Gastroesophageal sphincter (tissue), 4 donors: ENCODE measurements around the gene PSKH1. TPM values are rescaled to one million over a fixed set of nuclear protein-coding genes. Genes with fewer than 3 reads are reported as not detected.

Experiments used
- ATAC-seq: fragments of 150-250 bp; one replicate; pipeline ENCODE4 v1.9.1; 2016; ENCODE audit warnings: mild to moderate bottlenecking, moderate library complexity
- H3K27ac ChIP-seq, 4 donors: fragments of 200-600 bp; sonication (generic) in 3 of 4; 1 replicate in 3 of 4; 2 replicates in 1 of 4; pipeline ENCODE4 v1.5.1; 2016 to 2019
- H3K27me3 ChIP-seq: fragments of 200-600 bp; sonication (generic); one replicate; pipeline ENCODE4 v1.5.1; 2019
- H3K36me3 ChIP-seq, 2 donors: fragments of 200-600 bp; sonication (generic); one replicate each; pipeline ENCODE4 v1.5.1; 2019; ENCODE audit warnings: control low read depth in 1 of 2
- H3K4me1 ChIP-seq, 3 donors: fragments of 200-600 bp; sonication (generic); 1 replicate in 2 of 3; 2 replicates in 1 of 3; pipeline ENCODE4 v1.5.1; 2016 to 2019; ENCODE audit warnings: control low read depth in 2 of 3
- H3K4me3 ChIP-seq, 2 donors: fragments of 200-600 bp; sonication (generic); one replicate each; pipeline ENCODE4 v1.5.1; 2019; ENCODE audit warnings: mild to moderate bottlenecking in 1 of 2, moderate library complexity in 1 of 2
- H3K9me3 ChIP-seq, 3 donors: fragments of 200-600 bp; sonication (generic); one replicate each; pipeline ENCODE4 v1.5.1; 2017 to 2019; ENCODE audit warnings: control low read depth in 2 of 3
- CTCF ChIP-seq, 4 experiments: fragments of 200-600 bp in 2 of 4; fragments of 450-650 bp in 2 of 4; sonication (generic) in 1 of 4; IDR thresholded peaks; one replicate each; pipeline ENCODE4 v1.5.1; 2017 to 2019; ENCODE audit warnings: antibody characterized with exemption in 4 of 4, mild to moderate bottlenecking in 2 of 4, moderate library complexity in 2 of 4
- EP300 ChIP-seq: sonication (generic); formaldehyde crosslinking; IDR thresholded peaks from one replicate; pipeline ENCODE4 v1.6.1; 2017; ENCODE audit warnings: antibody characterized with exemption, mild to moderate bottlenecking
- POLR2A ChIP-seq, 2 donors: fragments of 450-650 bp; IDR thresholded peaks; one replicate each; pipeline ENCODE4 v1.6.1; 2017; ENCODE audit warnings: antibody characterized with exemption in 2 of 2, mild to moderate bottlenecking in 2 of 2, moderate library complexity in 1 of 2
- POLR2AphosphoS5 ChIP-seq: sonication (generic); formaldehyde crosslinking; IDR thresholded peaks from one replicate; pipeline ENCODE4 v1.6.1; 2017; ENCODE audit warnings: antibody characterized with exemption
- WGBS, 2 donors: methylation state at CpG; one replicate each; pipeline ENCODE4 v1.1.5; 2018; ENCODE audit warnings: low coverage in 1 of 2; 5-methylcytosine and 5-hydroxymethylcytosine counted together
- total RNA-seq, 4 donors: library from RNA; depleted of rRNA; stranded (reverse); fragments of >200 nt; gene quantifications; one replicate each; pipeline ENCODE4 v1.1.0, GENCODE V29; 2016

The PSKH1 gene
- total RNA-seq, 4 donors from 2014 or later: 14.7 to 32.3 (median 23.4) TPM

GRCh38 chr16:67878232-67878631 is 14.8 kb upstream of the PSKH1 start:
- H3K9me3 ChIP-seq: no peaks in the 10 kb centered on the region
- WGBS, 2 donors: 82% methylated on average over 2 of the region's 6 CpGs; no CpG with 5 or more reads in 1 of the 2 donors
- no peak for ATAC-seq
- no peak overlapping the region for H3K4me3 ChIP-seq
- H3K27ac ChIP-seq: no peak overlapping the region
- no peak for TF ChIP-seq POLR2A (IDR thresholded peaks at IDR 0.05)
- TF ChIP-seq EP300: no peak
- no peak for TF ChIP-seq CTCF (IDR thresholded peaks at IDR 0.05)
- TF ChIP-seq POLR2AphosphoS5: no peak
- peaks cover 0 to 81% of the 10 kb centered on the region in 2 donors for H3K36me3 ChIP-seq
- H3K4me1 ChIP-seq: peaks cover 3 to 40% (median 18%) of the 10 kb centered on the region in 3 donors
- no peaks in the 10 kb centered on the region for H3K27me3 ChIP-seq

- Histone ChIP-seq H3K4me1 (peaks cover 3 to 41% (median 18%) of the 10 kb centered on the region in 3 donors), H3K4me3 (no peak overlapping the region), H3K27me3 (no peaks in the 10 kb centered on the region), H3K9me3 (no peaks in the 10 kb centered on the region), H3K36me3 (peaks cover 0 to 87% of the 10 kb centered on the region in 2 donors), H3K27ac (no peak overlapping the region)
- no peak for ATAC-seq
- WGBS, 2 donors: 84% methylated on average over 3 of the region's 9 CpGs; no CpG with 5 or more reads in 1 of the 2 donors
- TF ChIP-seq POLR2AphosphoS5: no peak
- no peak for TF ChIP-seq CTCF (IDR thresholded peaks at IDR 0.05)
- no peak for TF ChIP-seq EP300
- TF ChIP-seq POLR2A (IDR thresholded peaks at IDR 0.05): no peak
Observed at GRCh38 chr16:67878846-67879245, 14.2 kb upstream of the PSKH1 start.

- WGBS, 2 donors: no CpG with 5 or more reads among the region's 12 CpGs
- TF ChIP-seq POLR2AphosphoS5: no peak
- no peak overlapping the region for H3K27ac ChIP-seq
- no peak for ATAC-seq
- H3K9me3 ChIP-seq: no peaks in the 10 kb centered on the region
- peaks cover 0 to 41% (median 15%) of the 10 kb centered on the region in 3 donors for H3K4me1 ChIP-seq
- H3K4me3 ChIP-seq: no peak overlapping the region
- H3K27me3 ChIP-seq: no peaks in the 10 kb centered on the region
- peaks cover 0 to 93% of the 10 kb centered on the region in 2 donors for H3K36me3 ChIP-seq
Observed at GRCh38 chr16:67879462-67879861, 13.6 kb upstream of the PSKH1 start.

GRCh38 chr16:67879936-67880335 is 13.1 kb upstream of the PSKH1 start:
- Histone ChIP-seq H3K4me1 (peaks cover 0 to 41% (median 14%) of the 10 kb centered on the region in 3 donors), H3K27ac (no peak overlapping the region), H3K9me3 (no peaks in the 10 kb centered on the region), H3K36me3 (peaks cover 0 to 93% of the 10 kb centered on the region in 2 donors), H3K27me3 (no peaks in the 10 kb centered on the region), H3K4me3 (no peak overlapping the region)
- TF ChIP-seq CTCF (IDR thresholded peaks at IDR 0.05) (no peak), POLR2A (IDR thresholded peaks at IDR 0.05) (no peak), EP300 (no peak), POLR2AphosphoS5 (no peak)
- ATAC-seq: no peak
- WGBS, 2 donors: 81 to 88% methylated on average over 1 to 2 of the region's 5 CpGs

- 92% methylated on average over 2 of the region's 13 CpGs; no CpG with 5 or more reads in 1 of the 2 donors for WGBS, 2 donors
- no peak for ATAC-seq
- Histone ChIP-seq H3K27ac (no peak overlapping the region), H3K4me3 (no peak overlapping the region), H3K4me1 (peaks cover 0 to 40% (median 14%) of the 10 kb centered on the region in 3 donors), H3K9me3 (no peaks in the 10 kb centered on the region), H3K36me3 (peaks cover 0 to 92% of the 10 kb centered on the region in 2 donors), H3K27me3 (no peaks in the 10 kb centered on the region)
- TF ChIP-seq POLR2AphosphoS5 (no peak), CTCF (IDR thresholded peaks at IDR 0.05) (no peak), EP300 (no peak), POLR2A (IDR thresholded peaks at IDR 0.05) (no peak)
Observed at GRCh38 chr16:67880584-67880983, 12.5 kb upstream of the PSKH1 start.
